GM18873 (cell line): ENCODE results near the gene CYB561D2.

Experiments used
- ATAC-seq: cut with Tn5 transposase; IDR thresholded peaks from one replicate; pipeline ENCODE4 v1.9.1; 2021; ENCODE audit warnings: mild to moderate bottlenecking, moderate library complexity, moderate number of reproducible peaks; ENCODE audit not compliant: unreplicated experiment, low FRiP score

Gene CYB561D2

GRCh38 chr3:50385754-50386153, 35.1 kb downstream of the CYB561D2 start:
- ATAC-seq, result no peak

- no peak for ATAC-seq
Observed at GRCh38 chr3:50388016-50388719, 37.5 kb downstream of the CYB561D2 start.

- no peak for ATAC-seq
Observed at GRCh38 chr3:50388720-50389413, 38.2 kb downstream of the CYB561D2 start.

GRCh38 chr3:50389414-50389767, 38.7 kb downstream of the CYB561D2 start:
- no peak for ATAC-seq

GRCh38 chr3:50390508-50391224, 40.0 kb downstream of the CYB561D2 start:
- no peak for ATAC-seq

GRCh38 chr3:50392101-50392715, 41.5 kb downstream of the CYB561D2 start:
- no peak for ATAC-seq

GRCh38 chr3:50393061-50393460, 42.4 kb downstream of the CYB561D2 start:
- ATAC-seq, result no peak

GRCh38 chr3:50395070-50395860, 44.6 kb downstream of the CYB561D2 start:
- no peak for ATAC-seq

GRCh38 chr3:50396502-50396901, 45.8 kb downstream of the CYB561D2 start:
- no peak for ATAC-seq

GRCh38 chr3:50401978-50402595, 51.4 kb downstream of the CYB561D2 start:
- ATAC-seq, result no peak
